GM18858 (cell line): ENCODE data around the gene SKIDA1.

Experiments
- ATAC-seq: cut with Tn5 transposase; IDR thresholded peaks from one replicate; pipeline ENCODE4 v1.9.1; 2021; ENCODE audit not compliant: unreplicated experiment

The SKIDA1 gene

DNA sequence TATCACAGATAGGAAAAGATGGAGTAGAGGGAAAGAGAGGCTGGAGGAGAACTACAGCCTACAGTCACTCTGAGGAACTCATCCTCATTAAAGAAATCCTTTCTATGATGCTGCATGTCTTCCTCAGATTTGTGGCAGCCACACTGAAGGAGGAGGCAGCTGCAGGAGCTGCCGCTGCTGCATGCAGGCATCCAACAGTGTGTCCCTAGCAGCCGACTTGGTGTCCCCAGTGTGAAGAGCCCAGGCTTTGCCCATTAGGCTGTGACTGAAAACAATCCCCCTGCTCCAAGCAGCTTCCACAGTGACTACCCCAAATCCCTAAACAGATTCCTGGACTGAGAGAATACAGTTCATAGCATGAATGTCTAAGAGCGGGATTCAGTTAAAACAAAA, 23.1 kb downstream of the SKIDA1 start:
- ATAC-seq: no peak

DNA sequence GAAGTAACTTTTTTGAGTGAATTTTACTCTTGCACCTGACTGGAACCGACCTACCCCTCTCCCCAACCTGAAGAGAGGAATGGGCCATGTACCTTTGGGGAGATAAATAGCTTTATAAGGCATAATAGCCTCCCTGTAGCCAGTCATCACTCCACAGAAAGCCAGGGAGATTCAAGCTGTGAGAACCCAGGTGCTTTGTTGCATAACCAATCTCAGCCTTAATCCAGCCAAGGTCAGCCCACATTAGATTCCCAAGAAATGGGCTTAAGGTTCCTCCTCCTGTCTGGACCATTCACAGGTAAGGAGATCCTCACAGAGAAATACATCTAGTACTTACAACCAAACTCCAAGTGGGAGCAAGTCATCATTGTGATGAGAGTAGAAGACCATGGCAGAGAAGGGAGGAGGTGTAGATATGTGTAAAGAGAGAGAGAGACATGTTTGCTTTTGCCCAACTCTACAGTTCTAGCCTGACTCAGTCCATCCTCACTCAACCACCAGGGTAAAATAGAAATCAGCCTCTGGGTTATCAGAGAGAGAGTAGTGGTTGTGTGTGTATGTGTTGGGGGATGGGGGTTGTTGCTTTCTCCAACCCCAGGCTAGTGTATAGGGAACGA, 23.6 kb downstream of the SKIDA1 start:
- ATAC-seq: no peak

DNA sequence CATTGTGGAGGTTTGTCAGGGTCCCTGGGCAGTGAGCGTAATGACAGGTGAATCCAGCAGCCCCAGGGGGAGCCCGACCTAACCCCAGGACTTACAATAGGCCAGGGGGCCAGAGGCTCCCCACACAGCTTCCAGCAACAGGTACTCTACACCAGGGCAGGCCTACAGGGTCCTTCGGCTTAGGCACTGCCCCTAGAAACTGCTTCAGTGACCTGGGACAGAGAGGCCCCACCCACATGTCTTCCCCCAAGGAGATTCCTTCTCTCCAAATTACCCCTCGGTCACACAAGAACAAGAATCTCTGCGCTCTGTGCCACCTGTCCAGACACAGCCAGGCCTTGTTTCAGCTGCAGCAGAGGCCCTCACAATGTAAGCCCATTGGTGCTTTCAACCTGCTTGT, 24.4 kb downstream of the SKIDA1 start:
- ATAC-seq: no peak

DNA sequence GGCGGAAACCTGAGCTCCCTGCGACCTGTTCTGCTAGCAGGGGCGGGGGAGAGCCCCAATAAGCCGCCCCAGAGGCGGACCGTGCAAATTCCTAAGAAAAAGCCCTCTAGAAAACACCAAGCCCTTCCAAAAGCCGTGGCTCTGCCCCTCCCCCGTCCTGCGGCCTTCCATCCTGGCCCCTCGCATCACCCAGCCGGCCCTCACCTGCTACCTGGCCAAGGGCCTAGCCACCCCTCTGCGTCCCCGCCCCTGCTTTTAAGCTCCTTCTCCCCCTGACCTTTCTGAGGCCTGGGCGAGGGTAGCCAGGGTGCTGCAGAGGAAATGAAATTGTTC, 24.9 kb downstream of the SKIDA1 start:
- ATAC-seq: no peak

DNA sequence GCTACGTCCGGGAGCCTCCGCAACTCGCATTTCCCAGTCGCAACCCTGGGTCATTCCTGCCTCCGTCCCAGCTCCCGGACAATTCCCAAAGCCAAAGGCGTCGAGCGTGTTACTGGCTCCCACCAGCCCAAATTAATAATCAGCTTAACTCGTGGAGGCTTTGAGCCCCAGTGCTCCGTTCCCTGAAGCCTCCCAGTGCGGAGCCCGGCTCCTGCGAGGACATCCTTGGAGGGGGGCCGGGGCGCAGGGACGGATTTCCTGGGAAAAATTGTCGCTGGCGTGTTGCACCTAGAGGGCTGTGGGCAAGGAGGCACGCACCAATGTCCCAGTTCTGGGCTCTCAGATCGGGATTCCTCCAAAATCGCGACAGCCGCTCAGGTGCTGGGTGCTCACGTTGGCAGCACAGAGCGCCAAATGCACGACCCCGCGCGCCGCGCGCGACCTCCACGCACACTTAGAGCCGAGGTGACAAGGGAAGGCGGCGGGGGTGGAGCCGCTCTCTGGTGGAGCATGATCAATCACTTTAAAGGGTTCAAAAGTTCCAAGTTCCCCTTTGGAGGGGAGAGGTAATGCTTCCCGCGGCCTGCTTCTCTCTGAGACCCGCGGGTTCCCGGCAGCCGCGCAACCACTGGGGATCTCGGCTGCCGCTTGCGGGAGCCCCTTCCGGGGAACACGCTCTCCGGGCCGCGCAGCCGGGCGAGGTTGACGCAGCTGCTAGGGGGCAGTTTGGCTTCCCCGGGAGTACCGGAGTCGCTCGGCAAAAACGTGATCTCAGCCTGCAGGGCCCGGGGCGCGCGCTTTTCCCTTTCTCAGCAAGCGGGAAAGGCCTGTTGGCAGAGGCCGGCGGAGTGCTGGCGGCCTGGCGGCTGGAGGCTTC, 25.5 kb downstream of the SKIDA1 start:
- ATAC-seq: no peak

DNA sequence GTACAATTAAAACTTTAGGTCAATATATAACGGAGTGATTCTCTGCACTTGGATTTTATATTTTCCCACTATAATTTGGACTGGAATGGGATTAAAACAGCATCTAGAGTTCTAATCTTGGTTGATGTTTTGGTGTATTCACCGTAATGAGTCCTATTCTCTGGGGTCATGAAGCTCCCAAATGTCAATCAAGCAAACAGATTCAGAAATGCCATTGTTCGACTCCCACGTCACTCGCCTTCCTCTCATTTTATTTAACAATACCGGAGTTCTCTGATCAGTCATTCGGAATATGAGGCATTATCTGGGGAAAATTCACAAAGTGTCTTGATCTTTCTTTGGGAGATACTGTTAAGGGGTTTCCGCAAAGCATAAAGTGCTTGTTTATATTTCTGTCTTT, 26.5 kb downstream of the SKIDA1 start:
- no peak for ATAC-seq

DNA sequence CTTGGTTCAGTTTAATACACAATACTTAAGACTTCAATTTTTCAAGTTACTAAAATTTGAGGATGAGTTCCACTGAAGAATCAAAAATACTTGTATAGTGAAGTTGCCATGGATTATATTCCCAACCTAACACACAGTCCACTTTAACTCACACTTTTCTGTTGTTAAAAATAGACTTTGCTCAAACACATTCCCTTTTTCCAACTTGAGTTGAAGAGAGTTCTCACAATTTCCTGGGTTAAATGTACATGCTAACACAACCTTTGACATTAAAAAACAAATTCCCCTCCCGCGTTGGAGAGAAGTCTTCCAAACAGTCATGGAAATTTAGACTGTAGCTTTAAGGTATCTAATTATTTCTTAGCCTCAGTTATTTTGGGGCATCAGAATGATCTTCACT, 27.1 kb downstream of the SKIDA1 start:
- no peak for ATAC-seq

DNA sequence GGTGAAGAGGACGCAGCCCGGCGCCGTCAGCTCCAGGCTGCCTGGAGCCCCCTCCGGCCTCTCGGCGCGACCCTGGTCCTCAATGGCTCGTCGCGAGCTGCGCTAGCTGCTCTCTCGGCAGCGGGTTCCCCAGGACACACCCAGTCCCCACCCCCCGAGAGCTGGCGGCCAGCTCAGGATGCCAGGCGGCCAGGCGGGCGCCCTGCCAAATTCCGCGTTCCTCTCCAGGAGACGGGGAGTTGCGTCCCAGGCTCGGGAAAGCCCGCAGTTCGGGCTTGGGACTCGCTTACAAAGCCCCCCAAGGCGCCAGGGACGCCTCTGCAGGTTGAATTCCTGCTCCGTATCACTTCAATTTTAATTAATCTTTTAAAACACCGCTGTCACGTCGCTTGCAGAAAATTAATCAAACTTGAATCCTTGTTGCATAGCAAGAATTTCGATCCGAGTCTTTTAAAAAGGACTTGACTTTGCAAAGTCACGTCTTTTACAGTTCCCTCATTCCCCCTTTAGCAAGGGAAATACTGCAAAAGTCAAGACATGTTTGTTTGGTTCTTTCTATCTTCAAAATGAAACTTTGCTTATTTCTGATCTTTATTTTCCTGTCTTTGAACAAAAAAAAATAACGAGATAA, 28.2 kb downstream of the SKIDA1 start:
- ATAC-seq: no peak

DNA sequence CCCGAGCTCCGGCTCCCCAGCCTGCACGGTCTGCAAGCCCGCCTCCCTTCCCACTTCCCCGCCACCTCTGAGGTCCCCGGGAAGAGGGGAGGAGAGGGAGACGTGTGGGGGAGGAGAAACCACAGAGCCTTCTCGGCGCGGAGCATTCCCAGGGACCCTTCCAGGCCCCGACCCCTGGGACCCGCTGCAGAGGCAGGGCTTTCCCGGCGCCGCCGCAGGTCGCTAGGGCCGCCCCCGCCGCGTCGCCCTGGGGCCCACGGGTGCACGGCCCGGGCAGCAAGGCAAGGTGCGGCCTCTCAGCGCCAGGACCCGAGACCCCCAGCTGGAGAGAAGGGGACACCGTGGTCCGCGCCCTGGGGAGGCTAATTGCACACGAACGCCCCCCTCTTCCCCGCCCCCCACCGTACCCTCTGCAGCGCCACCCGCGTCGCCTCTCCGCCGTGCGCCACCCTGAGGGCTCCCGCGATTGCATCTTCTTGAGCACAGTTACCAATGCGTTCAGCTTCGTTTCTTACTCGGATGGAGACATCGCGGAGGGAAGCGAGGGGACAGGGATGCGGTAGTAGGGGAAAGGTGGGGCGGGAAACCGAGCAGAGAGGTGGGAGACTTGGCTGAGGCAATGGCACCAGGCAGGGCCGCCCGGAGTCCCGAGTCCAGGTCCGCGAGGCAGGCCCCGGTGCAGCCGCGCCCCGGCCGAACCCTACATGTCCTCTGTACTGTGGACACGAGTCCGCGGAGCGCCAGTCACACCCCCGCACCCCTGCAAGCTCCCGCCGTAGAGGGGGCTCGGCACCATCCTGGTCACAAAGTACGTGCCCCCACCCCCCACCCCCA, 28.9 kb downstream of the SKIDA1 start:
- no peak for ATAC-seq

DNA sequence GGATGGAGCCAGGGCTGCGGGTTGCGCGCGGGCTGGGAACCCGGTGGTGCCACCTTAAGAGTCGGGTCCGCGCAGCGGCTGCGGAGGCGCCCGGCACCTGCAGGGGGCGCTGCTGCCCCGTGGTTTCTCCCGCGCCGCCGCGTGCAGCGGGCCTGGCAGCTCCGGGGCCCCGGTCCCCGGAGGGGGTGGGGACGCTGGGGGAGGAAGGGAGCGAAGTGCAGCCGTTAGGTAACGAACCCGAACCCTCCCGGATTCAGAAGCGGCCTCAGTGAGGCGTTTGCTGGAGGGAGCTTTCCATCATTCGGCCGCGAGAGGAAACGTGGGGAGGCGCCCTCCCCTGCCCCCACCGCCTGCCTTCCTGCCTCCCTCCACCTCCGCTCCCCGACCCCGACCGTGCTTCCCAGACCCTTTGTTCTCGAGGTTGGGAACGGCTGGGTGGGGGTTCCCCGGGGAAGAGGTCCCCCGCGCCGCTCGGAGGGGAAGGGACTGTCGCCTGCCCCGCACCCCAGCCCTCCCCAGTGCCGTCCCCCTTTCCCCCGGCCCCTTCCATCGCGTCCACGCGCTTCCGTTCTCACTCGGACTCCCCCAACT, 29.6 kb downstream of the SKIDA1 start:
- peak; percentile 81 for ATAC-seq

DNA sequence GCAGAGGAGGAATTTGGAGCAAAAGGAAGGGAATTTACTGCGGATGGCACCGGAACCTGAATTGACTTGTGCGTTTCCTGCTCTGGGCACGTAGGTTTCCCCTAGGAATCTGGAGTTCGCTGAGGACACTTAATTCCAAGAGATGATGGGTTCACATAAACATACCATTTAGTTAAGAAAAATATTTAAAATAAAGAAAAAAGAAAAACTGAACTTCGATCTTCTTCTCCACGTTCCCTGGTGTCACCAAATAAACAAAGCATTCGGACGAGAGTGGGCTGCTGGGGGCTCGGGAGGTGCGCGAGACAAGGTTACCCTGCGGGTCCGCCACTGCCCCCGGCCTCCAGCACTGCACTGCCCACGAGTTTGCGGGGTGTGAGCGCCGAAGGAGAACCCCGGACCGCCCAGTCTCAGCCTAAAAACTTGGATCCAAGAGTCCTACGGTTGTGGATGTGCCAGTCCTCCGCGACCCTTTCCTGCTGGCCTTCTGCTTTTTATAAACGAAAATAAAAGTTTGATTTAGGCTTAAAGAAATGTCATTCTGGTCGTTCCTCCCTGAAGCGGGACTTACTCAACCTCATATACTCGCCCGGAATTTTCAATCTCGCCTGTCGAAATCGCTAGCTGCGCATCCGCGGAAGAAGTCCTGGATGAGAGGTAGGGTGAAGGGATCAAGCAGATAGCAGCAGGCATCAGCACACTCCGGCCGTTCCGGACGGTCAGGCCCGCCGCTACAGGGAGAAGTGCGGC, 30.3 kb downstream of the SKIDA1 start:
- no peak for ATAC-seq

DNA sequence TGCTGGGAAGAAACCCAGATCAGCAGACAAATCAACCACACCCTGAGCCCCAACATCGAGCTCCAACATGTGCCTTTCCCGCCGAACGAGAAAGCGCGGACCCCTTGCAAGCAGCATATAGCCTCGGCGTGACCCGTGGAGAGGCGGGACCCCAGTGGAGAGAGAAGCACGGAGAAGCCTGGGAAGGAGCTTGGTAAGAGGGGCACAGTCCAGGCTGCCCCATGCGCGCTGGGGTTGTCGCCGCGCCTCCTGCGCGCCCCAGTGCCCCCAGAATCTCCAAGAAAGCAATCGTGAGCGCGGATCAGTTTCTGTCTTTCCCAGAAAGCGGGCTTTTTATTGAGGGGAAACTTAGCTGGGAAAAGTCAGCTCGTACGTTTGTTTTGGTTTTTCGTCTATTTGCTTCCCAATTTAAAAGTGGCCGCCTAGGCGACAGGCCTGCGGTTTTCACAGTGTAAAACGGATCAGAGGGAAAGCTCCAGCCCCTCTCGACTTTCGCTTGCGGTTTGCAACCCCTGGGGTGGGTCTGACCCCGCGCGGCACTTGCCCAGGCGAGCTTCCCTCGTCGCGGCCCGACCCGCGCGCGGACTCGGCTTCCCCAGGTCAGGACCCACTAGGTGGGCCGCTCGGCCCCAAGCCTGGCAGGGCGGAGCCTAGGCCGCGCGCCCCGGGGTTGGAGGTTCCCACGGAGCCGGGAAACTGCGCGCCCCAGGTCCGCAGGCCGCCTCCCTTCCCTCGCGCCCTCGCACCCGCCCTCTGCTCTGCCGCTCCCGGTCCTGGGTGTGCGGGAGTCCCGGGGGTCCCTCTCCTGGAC, 31.1 kb downstream of the SKIDA1 start:
- ATAC-seq: no peak

DNA sequence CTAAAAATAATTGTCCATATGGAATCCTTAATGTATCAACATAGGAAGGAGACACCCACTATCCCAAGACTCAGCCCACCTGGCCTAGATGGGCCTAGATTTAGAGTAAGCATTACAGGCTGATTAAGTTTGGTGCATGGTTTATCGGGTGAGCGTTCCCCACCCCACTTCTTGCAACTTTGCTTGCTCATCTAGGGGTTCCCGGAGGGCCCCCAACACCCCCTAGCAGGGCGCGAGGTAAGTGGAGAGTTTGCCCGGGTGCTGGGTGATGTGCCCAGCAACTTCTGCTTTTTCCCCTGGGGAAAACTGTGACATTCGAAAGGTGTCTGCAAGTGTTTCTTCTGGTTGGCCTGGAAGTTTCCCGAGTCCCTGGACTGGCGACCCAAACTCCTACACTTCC, 31.7 kb downstream of the SKIDA1 start:
- ATAC-seq: no peak

DNA sequence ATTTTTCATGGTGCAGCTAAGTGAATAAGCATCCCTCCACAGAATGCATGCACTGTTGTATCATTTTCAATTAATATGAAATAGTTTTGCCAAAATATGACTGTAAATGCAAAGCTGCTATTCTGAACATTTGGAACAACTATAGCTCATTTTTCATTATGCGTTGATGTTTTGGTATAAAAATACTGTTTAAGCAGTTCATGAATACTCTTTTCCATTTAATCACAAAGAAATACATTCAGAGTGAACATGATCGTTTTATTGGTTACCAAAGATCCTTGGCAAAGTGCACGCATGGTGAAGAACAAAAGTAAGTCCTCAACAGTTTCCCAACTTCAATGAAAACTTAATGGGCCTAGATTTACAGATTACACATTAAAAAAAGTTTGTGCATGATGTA, 33.1 kb downstream of the SKIDA1 start:
- ATAC-seq: no peak

DNA sequence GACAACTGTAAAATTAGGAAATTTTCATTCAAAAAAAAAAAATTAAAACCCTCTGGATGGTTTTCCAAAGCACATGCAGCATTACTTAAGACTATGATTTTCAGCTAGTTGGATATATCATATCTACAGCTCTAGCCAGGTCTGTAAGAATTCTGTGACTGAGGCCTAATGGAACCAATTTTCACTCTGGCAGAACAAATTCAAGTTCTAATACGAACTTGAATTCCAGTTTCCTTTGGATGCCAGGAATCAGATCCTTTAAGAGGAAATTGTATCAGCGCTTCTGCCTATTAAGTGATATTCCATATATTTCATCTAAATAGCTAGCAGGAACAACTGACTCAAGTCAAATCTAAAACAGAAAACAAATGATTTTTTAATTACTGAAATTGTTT, 34.8 kb downstream of the SKIDA1 start:
- ATAC-seq: no peak

DNA sequence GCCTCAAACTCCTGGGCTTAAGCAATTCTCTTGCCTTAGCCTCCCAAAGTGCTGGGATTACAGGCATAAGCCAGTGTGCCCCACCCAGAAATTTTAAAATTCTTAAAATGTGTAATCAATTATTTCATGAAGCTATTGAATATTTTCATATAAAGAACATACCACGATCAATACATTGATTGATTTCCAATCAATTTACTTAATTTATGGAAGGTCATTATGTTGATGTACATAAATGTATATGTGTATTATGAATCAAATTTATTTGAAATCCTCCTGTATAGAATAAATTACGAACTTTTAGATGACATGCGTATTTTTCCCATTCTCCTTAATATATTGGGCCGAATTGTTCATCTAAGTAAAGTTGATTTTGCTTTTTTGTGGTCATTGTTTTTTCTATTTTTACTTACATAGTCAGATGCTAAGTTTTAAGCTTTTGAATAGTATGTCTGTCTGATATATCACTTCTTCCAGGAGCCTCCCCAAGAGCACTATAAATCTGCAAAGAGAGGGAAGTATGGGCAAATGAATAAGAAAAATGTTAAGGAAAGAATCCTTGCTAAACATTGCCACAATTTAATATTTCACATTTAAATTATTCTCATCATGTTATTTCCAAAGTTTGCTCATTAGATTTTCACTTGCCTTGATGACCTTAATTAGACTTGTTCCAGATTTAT, 35.3 kb downstream of the SKIDA1 start:
- ATAC-seq: no peak

DNA sequence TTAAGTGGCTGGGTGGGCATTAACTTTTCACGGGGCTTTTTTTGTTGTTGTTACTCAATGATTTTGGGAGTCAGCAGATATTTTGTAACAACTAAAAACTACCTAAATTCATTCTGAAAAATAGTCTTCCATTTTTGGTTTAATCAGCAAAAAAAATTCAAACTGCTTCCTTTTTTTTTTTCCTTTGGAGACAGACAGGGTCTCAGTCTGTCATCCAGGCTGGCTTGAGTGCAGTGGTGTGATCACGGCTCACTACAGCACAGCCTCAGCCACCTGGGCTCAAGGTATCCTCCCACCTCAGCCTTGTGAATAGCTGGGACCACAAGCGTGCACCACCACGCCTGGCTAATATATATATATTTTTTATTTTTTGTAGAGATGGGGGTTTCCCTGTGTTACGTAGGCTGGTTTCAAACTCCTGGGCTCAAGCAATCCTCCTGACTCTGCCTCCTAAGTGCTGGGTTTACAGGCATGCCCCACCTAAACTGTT, 36.5 kb downstream of the SKIDA1 start:
- ATAC-seq: no peak

DNA sequence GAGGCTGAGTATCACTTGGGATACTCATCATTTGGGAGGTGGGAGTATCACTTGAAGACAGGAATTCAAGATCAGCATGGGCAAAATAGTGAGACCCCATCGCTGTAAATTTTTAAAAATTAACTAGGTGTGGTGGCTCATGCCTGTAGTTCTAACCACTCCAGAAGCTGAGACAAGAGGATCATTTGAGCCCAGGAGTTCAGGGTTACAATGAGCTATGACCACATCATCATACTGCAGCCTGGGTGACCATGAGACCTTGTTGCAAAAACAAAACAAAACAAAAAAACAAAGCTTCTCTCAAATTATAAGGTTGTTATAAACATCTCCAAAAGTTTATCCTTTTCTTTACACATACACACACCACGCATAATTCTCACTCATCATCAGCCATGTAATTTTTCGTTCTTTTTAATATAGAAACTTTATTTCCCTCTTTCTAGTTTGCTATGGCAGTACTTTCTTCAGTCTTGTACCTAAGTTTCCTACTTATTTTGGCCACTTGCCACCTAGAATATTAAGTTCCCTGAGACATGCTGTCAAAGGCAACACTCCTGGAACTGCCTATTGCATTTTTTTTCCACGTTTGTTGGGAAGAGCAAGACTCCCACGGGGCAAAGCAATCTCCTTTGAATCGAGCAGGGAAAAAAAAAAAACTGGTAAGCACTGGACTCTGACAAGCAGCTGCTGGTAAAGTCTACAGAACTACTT, 37.1 kb downstream of the SKIDA1 start:
- ATAC-seq: no peak
